SK-N-SH (cell line): ENCODE results near the gene TAF1B. TPM values are rescaled to one million over a fixed set of nuclear protein-coding genes. Genes with fewer than 3 reads are reported as not detected.

ENCODE experiments used
- CTCF ChIA-PET: fragments of 300-600, 350-600 bp; formaldehyde crosslinking; extraction: SDS; loops from one replicate; lab custom pipeline; 2021; lab: Yijun Ruan, JAX
- POLR2A ChIA-PET: fragments of 350-600 bp; sonication (Branson Sonifier 250); formaldehyde crosslinking; extraction: SDS; loops from one replicate; lab custom pipeline; 2020; ENCODE audit warnings: antibody characterized with exemption, inconsistent platforms; lab: Yijun Ruan, JAX
- DNase-seq: peaks from one replicate; pipeline ENCODE4 v3.0.0; 2012
- H2AFZ ChIP-seq: fragments of 200-600 bp; sonication (generic); 2 replicates; pipeline ENCODE4 v1.8.1; 2016; ENCODE audit warnings: antibody characterized with exemption, mild to moderate bottlenecking, low read depth
- H3F3A ChIP-seq: fragments of 200-600 bp; sonication (generic); replicated peaks from 2 replicates; pipeline ENCODE3; 2016; ENCODE audit warnings: antibody characterized with exemption, mild to moderate bottlenecking; ENCODE audit not compliant: insufficient read depth
- H3K27ac ChIP-seq, 2 experiments: fragments of 200-500 bp in 1 of 2; fragments of 200-600 bp in 1 of 2; sonication (Bioruptor generic) in 1 of 2; sonication (generic), shearing (Covaris generic) in 1 of 2; 2 replicates each; pipeline versions ENCODE4 v1.5.1 to v1.6.1; 2014 to 2016; ENCODE audit warnings: low read depth in 2 of 2, inconsistent platforms in 1 of 2, low read length in 1 of 2, mild to moderate bottlenecking in 1 of 2, mixed read lengths in 1 of 2
- H3K27me3 ChIP-seq: fragments of 200-600 bp; sonication (generic), shearing (Covaris generic); 2 replicates; pipeline ENCODE4 v1.6.1; 2016; ENCODE audit warnings: mixed run types; ENCODE audit not compliant: insufficient read depth
- H3K36me3 ChIP-seq, 2 experiments: fragments of 200-500 bp in 1 of 2; fragments of 200-600 bp in 1 of 2; sonication (Bioruptor generic) in 1 of 2; sonication (generic) in 1 of 2; replicated peaks in 1 of 2; 2 replicates each; pipeline versions ENCODE3 to v1.5.1; 2014 to 2016; ENCODE audit warnings: low read length in 1 of 2, mild to moderate bottlenecking in 1 of 2; ENCODE audit not compliant: insufficient read depth in 2 of 2, control insufficient read depth in 1 of 2
- H3K4me1 ChIP-seq, 2 experiments: fragments of 200-500 bp in 1 of 2; fragments of 200-600 bp in 1 of 2; sonication (Bioruptor generic) in 1 of 2; sonication (generic), shearing (Covaris generic) in 1 of 2; 2 replicates each; pipeline versions ENCODE4 v1.5.1 to v1.6.1; 2014 to 2016; ENCODE audit warnings: low read depth in 1 of 2, low read length in 1 of 2, mixed run types in 1 of 2; ENCODE audit not compliant: insufficient read depth in 2 of 2, control insufficient read depth in 1 of 2
- H3K4me2 ChIP-seq: fragments of 200-600 bp; sonication (generic), shearing (Covaris generic); 2 replicates; pipeline ENCODE4 v1.6.1; 2017; ENCODE audit warnings: mixed run types
- H3K4me3 ChIP-seq, 2 experiments: fragments of 200-500 bp in 1 of 2; fragments of 200-600 bp in 1 of 2; sonication (Bioruptor generic) in 1 of 2; sonication (generic), shearing (Covaris generic) in 1 of 2; 2 replicates each; pipeline versions ENCODE4 v1.5.1 to v1.8.1; 2014 to 2016; ENCODE audit warnings: low read depth in 2 of 2, inconsistent platforms in 1 of 2, low read length in 1 of 2, mild to moderate bottlenecking in 1 of 2, mixed read lengths in 1 of 2, moderate library complexity in 1 of 2
- H3K79me2 ChIP-seq: fragments of 200-600 bp; sonication (generic); 2 replicates; pipeline ENCODE4 v1.8.1; 2017; ENCODE audit warnings: mild to moderate bottlenecking; ENCODE audit not compliant: insufficient read depth
- H3K9ac ChIP-seq: fragments of 200-600 bp; sonication (generic); 2 replicates; pipeline ENCODE4 v1.6.1; 2017; ENCODE audit warnings: mixed run types
- H3K9me2 ChIP-seq: fragments of 200-600 bp; sonication (generic); 2 replicates; pipeline ENCODE4 v1.6.1; 2017; ENCODE audit warnings: mixed run types
- H3K9me3 ChIP-seq: fragments of 200-600 bp; sonication (generic); 2 replicates; pipeline ENCODE4 v1.6.1; 2017; ENCODE audit warnings: mixed run types, mild to moderate bottlenecking, moderate library complexity
- H4K20me1 ChIP-seq: fragments of 200-600 bp; sonication (generic); 2 replicates; pipeline ENCODE4 v1.6.1; 2017; ENCODE audit warnings: mild to moderate bottlenecking, mixed run types; ENCODE audit not compliant: insufficient read depth
- ELF1 ChIP-seq: IDR thresholded peaks from 2 replicates; pipeline ENCODE4 v1.4.0; 2012
- EP300 ChIP-seq, 2 experiments: IDR thresholded peaks; 2 replicates each; pipeline versions ENCODE4 v1.4.0 to v1.6.1; 2012; ENCODE audit warnings: borderline replicate concordance in 1 of 2, low read depth in 1 of 2, low read length in 1 of 2
- FOXJ3 ChIP-seq: sonication (generic); formaldehyde crosslinking; IDR thresholded peaks from 2 replicates; pipeline ENCODE4 v1.5.1; 2020; ENCODE audit warnings: mild to moderate bottlenecking, missing genetic modification reagents
- GABPA ChIP-seq: IDR thresholded peaks from 2 replicates; pipeline ENCODE4 v1.4.0; 2012; ENCODE audit warnings: low read depth, mild to moderate bottlenecking
- MAX ChIP-seq: IDR thresholded peaks from 2 replicates; pipeline ENCODE4 v1.4.0; 2012; ENCODE audit warnings: low read depth
- PBX3 ChIP-seq: IDR thresholded peaks from 2 replicates; pipeline ENCODE4; 2012
- POLR2AphosphoS5 ChIP-seq: IDR thresholded peaks from 2 replicates; pipeline ENCODE4 v1.6.1; 2012; ENCODE audit warnings: low read depth, low read length
- RAD21 ChIP-seq: IDR thresholded peaks from 2 replicates; pipeline ENCODE4 v1.6.1; 2012; ENCODE audit warnings: mild to moderate bottlenecking, low read length
- RXRA ChIP-seq: IDR thresholded peaks from 2 replicates; pipeline ENCODE4 v1.4.0; 2012; ENCODE audit warnings: low read depth, mild to moderate bottlenecking, borderline replicate concordance
- TEAD4 ChIP-seq: IDR thresholded peaks from 2 replicates; pipeline ENCODE4 v1.4.0; 2012; ENCODE audit warnings: mild to moderate bottlenecking, borderline replicate concordance; ENCODE audit not compliant: insufficient read depth
- YY1 ChIP-seq: IDR thresholded peaks from 2 replicates; pipeline ENCODE4 v1.4.0; 2012; ENCODE audit warnings: low read depth, mild to moderate bottlenecking
- WGBS: methylation state at CpG from one replicate; pipeline ENCODE4 v1.1.6; 2017; ENCODE audit warnings: low lambda C conversion rate; 5-methylcytosine and 5-hydroxymethylcytosine counted together
- polyA plus RNA-seq, 3 experiments: library from polyadenylated mRNA; depleted of rRNA; stranded (reverse); fragments of >200 nt; gene quantifications; 2 replicates each; pipeline ENCODE4 v1.2.3, GENCODE V29; 2012
- TF ChIP-seq, protein P1 (sequence below): fragments of 200-600 bp; sonication (generic); IDR thresholded peaks from 2 replicates; pipeline ENCODE4 v1.6.1; 2017; ENCODE audit warnings: antibody characterized with exemption, mild to moderate bottlenecking, moderate library complexity

TAF1B gene
- polyA plus RNA-seq, 1 of the 3 experiments (the other 2 are of a cell fraction), result 7.8 TPM

DNA sequence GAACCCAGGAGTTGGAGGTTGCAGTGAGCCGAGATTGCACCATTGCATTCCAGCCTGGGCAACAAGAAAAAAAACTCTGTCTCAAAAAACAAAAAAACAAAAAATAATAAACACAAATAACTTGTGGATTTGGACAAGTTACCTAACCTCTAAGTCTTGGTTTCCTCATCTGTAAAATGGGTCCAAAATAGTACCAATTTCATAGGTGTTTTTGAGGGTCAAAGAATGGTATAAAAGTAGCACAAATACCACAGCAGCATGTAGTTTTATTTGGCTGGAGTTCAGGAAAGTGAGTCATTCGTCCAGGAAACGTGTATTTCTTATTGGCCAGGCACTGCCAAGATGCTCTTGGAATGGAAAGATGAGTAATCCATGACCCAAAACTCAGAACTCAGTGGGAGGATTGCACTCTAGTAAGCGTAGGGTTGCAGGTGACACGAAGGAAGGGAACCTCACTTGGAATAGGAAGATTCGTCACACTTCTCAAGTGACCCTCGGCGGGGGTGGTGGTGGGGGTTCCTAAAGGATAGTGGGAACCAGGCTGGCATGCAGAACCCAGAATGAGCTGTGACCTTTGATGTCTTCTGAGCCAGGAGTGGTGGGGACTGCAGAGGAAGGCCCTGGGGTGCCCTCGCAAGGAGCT, 132.7 kb downstream of the TAF1B start (continued):
- TF ChIP-seq MAX (peak; percentile 77), PBX3 (peak; percentile 84), POLR2AphosphoS5 (peak; percentile 89), ELF1 (no peak; the same call in 1 of the 2 replicates), RAD21 (no peak), YY1 (no peak), EP300 (IDR thresholded peaks at IDR 0.05; ENCODE audit: borderline replicate concordance in 1 of 2, low read depth in 1 of 2, low read length in 1 of 2) (peak in 1 of 2 experiments; percentile 86; a peak in 1 of 4 replicates), GABPA (no peak)
- TF ChIP-seq, protein P1, sequence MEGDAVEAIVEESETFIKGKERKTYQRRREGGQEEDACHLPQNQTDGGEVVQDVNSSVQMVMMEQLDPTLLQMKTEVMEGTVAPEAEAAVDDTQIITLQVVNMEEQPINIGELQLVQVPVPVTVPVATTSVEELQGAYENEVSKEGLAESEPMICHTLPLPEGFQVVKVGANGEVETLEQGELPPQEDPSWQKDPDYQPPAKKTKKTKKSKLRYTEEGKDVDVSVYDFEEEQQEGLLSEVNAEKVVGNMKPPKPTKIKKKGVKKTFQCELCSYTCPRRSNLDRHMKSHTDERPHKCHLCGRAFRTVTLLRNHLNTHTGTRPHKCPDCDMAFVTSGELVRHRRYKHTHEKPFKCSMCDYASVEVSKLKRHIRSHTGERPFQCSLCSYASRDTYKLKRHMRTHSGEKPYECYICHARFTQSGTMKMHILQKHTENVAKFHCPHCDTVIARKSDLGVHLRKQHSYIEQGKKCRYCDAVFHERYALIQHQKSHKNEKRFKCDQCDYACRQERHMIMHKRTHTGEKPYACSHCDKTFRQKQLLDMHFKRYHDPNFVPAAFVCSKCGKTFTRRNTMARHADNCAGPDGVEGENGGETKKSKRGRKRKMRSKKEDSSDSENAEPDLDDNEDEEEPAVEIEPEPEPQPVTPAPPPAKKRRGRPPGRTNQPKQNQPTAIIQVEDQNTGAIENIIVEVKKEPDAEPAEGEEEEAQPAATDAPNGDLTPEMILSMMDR, result no peak

DNA sequence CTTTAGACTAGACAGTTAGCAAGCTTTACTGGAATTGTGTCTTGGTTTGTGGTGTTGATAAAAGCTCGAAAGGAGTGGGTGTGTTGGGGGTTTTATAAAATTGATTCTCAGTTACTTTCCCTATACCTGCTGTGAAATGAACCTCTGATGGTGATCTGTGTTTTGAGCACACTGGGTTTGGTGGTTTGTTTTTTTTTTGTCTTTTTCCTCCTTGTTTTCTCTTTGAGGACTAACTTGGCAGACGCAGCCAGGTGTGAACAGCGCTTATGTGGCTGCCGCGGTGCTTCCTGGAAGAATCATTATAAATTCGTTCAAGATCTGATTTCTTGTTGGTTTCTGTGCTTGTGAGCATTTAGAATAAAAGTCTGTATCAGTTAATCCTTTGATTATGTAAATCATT, 136.7 kb downstream of the TAF1B start:
- Histone ChIP-seq H2AFZ (no peak overlapping the region), H3K9me2 (no peaks in the 10 kb centered on the region), H3K27ac (peak overlapping the region; percentile 43 to 74; a peak in 3 of 4 replicates), H4K20me1 (no peaks in the 10 kb centered on the region), H3K9me3 (no peaks in the 10 kb centered on the region), H3K9ac (no peak overlapping the region), H3K36me3 (peaks cover 0 to under 1% of the 10 kb centered on the region in 2 experiments), H3K4me2 (0 out of 2 replicates have a peak overlapping the region, but pooled peaks have one; percentile 9), H3K79me2 (no peaks in the 10 kb centered on the region), H3K4me3 (no peak overlapping the region), H3K27me3 (no peaks in the 10 kb centered on the region), H3F3A (peaks cover 31% of the 10 kb centered on the region), H3K4me1 (peaks cover 14 to 35% of the 10 kb centered on the region in 2 experiments)
- POLR2A ChIA-PET, result no interaction called here
- no peak for TF ChIP-seq RAD21
- no peak for TF ChIP-seq RXRA
- TF ChIP-seq YY1, result no peak
- TF ChIP-seq TEAD4, result no peak
- no peak for TF ChIP-seq FOXJ3
- TF ChIP-seq ELF1, result no peak
- TF ChIP-seq GABPA, result no peak
- CTCF ChIA-PET, result interaction anchor here (0.8 to 1.2 kb wide), 2 partner anchors 11 to 69 kb away, joined by 3 to 5 read pairs; no protein-coding TSS in a partner anchor
- WGBS, result 88% methylated on average over 6 of the region's 6 CpGs
- no peak for DNase-seq
